Mesendoderm (in vitro differentiated cells): ENCODE results near the gene SLC7A8.

Experiments used
- DNase-seq: peaks from one replicate; pipeline ENCODE4 v3.0.0; 2013
- H2AK5ac ChIP-seq: 2 replicates; pipeline ENCODE4 v1.6.1; 2013; ENCODE audit warnings: low read length, inconsistent platforms
- H2BK120ac ChIP-seq: 2 replicates; pipeline ENCODE4 v1.6.1; 2013; ENCODE audit warnings: low read depth, mild to moderate bottlenecking, low read length, moderate library complexity, mixed read lengths
- H2BK15ac ChIP-seq: replicated peaks from 2 replicates; pipeline ENCODE4 v1.6.1; 2013; ENCODE audit warnings: low read depth, mild to moderate bottlenecking, moderate library complexity
- H2BK5ac ChIP-seq: 2 replicates; pipeline ENCODE4 v1.6.1; 2013; ENCODE audit warnings: low read length, inconsistent platforms
- H3K18ac ChIP-seq: 2 replicates; pipeline ENCODE4 v1.6.1; 2013; ENCODE audit warnings: mild to moderate bottlenecking, low read length, mixed read lengths
- H3K23ac ChIP-seq: one replicate; pipeline ENCODE4 v1.6.1; 2013; ENCODE audit warnings: low read length
- H3K27ac ChIP-seq: 2 replicates; pipeline ENCODE4 v1.5.1; 2013; ENCODE audit warnings: low read depth, mild to moderate bottlenecking, inconsistent platforms, low read length, moderate library complexity
- H3K27me3 ChIP-seq: 2 replicates; pipeline ENCODE4 v1.6.1; 2013; ENCODE audit warnings: low read length, control low read depth, mild to moderate bottlenecking, inconsistent platforms; ENCODE audit not compliant: insufficient read depth, poor library complexity
- H3K36me3 ChIP-seq: 2 replicates; pipeline ENCODE4 v1.6.1; 2013; ENCODE audit warnings: low read length, inconsistent platforms; ENCODE audit not compliant: control insufficient read depth, insufficient read depth
- H3K4ac ChIP-seq: one replicate; pipeline ENCODE4 v1.6.1; 2013; ENCODE audit warnings: low read depth, mild to moderate bottlenecking, low read length, moderate library complexity
- H3K4me1 ChIP-seq: 2 replicates; pipeline ENCODE4 v1.6.1; 2013; ENCODE audit warnings: low read depth, low read length, inconsistent platforms; ENCODE audit not compliant: control insufficient read depth
- H3K4me2 ChIP-seq: 2 replicates; pipeline ENCODE4 v1.6.1; 2013; ENCODE audit warnings: low read length
- H3K4me3 ChIP-seq: 2 replicates; pipeline ENCODE4 v1.5.1; 2013; ENCODE audit warnings: mild to moderate bottlenecking, low read length
- H3K56ac ChIP-seq: one replicate; pipeline ENCODE4 v1.6.1; 2013; ENCODE audit warnings: low read length
- H3K79me1 ChIP-seq: 2 replicates; pipeline ENCODE4 v1.6.1; 2013; ENCODE audit warnings: low read length, inconsistent platforms
- H3K79me2 ChIP-seq: 2 replicates; pipeline ENCODE4 v1.6.1; 2013; ENCODE audit warnings: mild to moderate bottlenecking, low read length; ENCODE audit not compliant: control insufficient read depth, insufficient read depth
- H3K9ac ChIP-seq: 2 replicates; pipeline ENCODE4 v1.6.1; 2013; ENCODE audit warnings: low read length, inconsistent platforms
- H4K5ac ChIP-seq: one replicate; pipeline ENCODE4 v1.6.1; 2013; ENCODE audit warnings: low read length
- H4K8ac ChIP-seq: one replicate; pipeline ENCODE4 v1.6.1; 2013; ENCODE audit warnings: low read depth, mild to moderate bottlenecking, control low read depth, low read length, moderate library complexity
- WGBS: extraction: QIAGEN DNeasy Blood & Tissue Kit; methylation state at CpG from one replicate; pipeline ENCODE4 v1.1.7; 2013; ENCODE audit warnings: low lambda C conversion rate, missing lambda C conversion rate; ENCODE audit not compliant: insufficient coverage; ENCODE audit errors: extremely low coverage; 5-methylcytosine and 5-hydroxymethylcytosine counted together

Gene SLC7A8

DNA sequence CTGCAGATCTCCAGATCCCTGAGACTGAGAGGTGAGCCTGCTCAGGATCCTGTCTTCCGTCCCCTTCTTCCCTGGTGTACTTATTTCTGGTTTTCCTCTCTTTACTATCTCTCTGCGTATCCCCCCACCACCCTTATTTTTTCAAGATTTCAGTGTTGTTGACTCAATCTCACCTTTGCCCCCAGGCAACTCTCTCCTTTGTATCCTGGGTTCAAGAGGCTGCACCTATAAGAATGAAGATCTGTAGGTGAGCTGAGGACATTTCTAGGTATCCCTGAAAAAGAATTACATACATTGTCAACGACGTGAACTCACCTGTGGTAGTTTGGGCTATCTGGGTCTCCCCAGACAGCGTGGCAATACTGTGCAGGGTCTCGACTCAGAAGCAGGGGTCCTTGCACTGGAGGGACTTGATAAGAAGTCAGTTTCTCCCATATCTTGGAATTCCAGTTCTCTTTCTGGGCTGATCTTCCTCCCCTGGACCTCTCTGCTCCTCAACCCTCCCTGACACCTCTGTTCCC is 79.3 kb downstream of the SLC7A8 start:
- Histone ChIP-seq H3K36me3 (no peaks in the 10 kb centered on the region), H4K5ac (no peak overlapping the region), H3K56ac (peak overlapping the region; percentile 3), H3K9ac (no peak overlapping the region), H3K27me3 (no peaks in the 10 kb centered on the region), H2BK120ac (no peak overlapping the region), H2BK5ac (no peak overlapping the region), H3K79me2 (no peaks in the 10 kb centered on the region), H2AK5ac (no peak overlapping the region), H3K18ac (no peak overlapping the region), H3K4me1 (peaks cover 6% of the 10 kb centered on the region), H3K4ac (no peak overlapping the region), H3K79me1 (peaks cover under 1% of the 10 kb centered on the region), H3K4me2 (no peak overlapping the region), H4K8ac (no peak overlapping the region), H2BK15ac (no peak overlapping the region), H3K23ac (no peak overlapping the region), H3K4me3 (no peak overlapping the region), H3K27ac (no peak overlapping the region)
- DNase-seq = no peak
- no CpG with 5 or more reads among the region's 6 CpGs for WGBS

DNA sequence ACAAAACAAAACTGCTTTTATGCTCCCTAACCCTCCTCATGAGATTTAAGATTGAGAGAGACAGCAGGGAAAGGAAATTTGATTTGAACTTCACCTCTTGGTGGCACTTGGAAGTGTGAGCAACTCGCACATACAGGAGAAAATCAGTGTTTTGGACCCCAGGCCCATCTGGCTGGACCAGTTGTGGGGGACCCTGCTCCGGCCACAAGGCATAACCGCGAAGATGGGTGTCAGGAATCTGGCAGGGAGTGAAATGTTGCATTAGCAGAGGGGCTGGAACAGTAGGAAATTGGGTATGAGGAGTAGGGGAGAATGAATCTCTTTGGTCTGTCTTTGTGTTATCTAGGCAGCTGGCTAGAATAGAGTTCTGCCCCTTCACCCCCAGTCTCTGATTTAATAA is 79.9 kb downstream of the SLC7A8 start:
- no peak overlapping the region for H2AK5ac ChIP-seq
- no peak overlapping the region for H3K27ac ChIP-seq
- H3K56ac ChIP-seq = no peak overlapping the region
- no peak overlapping the region for H3K23ac ChIP-seq
- no peaks in the 10 kb centered on the region for H3K36me3 ChIP-seq
- peaks cover 2% of the 10 kb centered on the region for H3K79me1 ChIP-seq
- H4K8ac ChIP-seq = no peak overlapping the region
- no CpG with 5 or more reads among the region's 4 CpGs for WGBS
- no peak overlapping the region for H4K5ac ChIP-seq
- no peaks in the 10 kb centered on the region for H3K27me3 ChIP-seq
- no peak overlapping the region for H3K4ac ChIP-seq
- no peak overlapping the region for H3K9ac ChIP-seq
- no peak overlapping the region for H2BK120ac ChIP-seq
- H3K4me1 ChIP-seq = peaks cover 6% of the 10 kb centered on the region
- no peak overlapping the region for H3K4me3 ChIP-seq
- H3K79me2 ChIP-seq = no peaks in the 10 kb centered on the region
- no peak overlapping the region for H3K4me2 ChIP-seq
- no peak overlapping the region for H3K18ac ChIP-seq
- no peak overlapping the region for H2BK5ac ChIP-seq
- no peak overlapping the region for H2BK15ac ChIP-seq
- no peak for DNase-seq

DNA sequence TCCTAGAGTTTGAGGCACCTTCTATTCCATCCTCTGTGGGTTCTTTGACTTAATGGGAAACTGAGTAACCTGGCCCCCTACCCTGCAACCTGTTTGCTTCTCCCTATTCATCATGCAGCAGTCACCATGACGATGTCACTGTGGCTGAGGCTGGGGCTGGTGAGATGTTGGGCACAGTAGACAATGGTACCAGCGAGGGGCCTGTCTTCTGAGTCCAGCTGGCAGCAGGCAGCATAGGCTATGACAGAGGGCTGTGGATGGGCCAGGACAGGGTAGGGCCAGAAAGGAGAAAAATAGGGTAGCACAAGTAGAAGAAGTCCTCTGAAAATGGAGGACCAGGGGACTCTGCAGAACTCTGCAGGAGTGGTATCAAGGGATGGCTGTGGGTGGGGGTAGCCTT is 80.7 kb downstream of the SLC7A8 start:
- no peak overlapping the region for H3K4ac ChIP-seq
- H3K18ac ChIP-seq = no peak overlapping the region
- H2AK5ac ChIP-seq = no peak overlapping the region
- H3K27ac ChIP-seq = no peak overlapping the region
- no CpG with 5 or more reads among the region's 2 CpGs for WGBS
- peaks cover 4% of the 10 kb centered on the region for H3K79me2 ChIP-seq
- no peak overlapping the region for H2BK5ac ChIP-seq
- no peak overlapping the region for H3K23ac ChIP-seq
- H3K4me2 ChIP-seq = no peak overlapping the region
- DNase-seq = no peak
- no peak overlapping the region for H3K56ac ChIP-seq
- H3K4me1 ChIP-seq = peaks cover 6% of the 10 kb centered on the region
- no peak overlapping the region for H3K9ac ChIP-seq
- H2BK120ac ChIP-seq = no peak overlapping the region
- H3K79me1 ChIP-seq = peaks cover 5% of the 10 kb centered on the region
- no peaks in the 10 kb centered on the region for H3K27me3 ChIP-seq
- no peak overlapping the region for H4K8ac ChIP-seq
- H3K36me3 ChIP-seq = peaks cover under 1% of the 10 kb centered on the region
- H3K4me3 ChIP-seq = no peak overlapping the region
- no peak overlapping the region for H2BK15ac ChIP-seq
- H4K5ac ChIP-seq = no peak overlapping the region

DNA sequence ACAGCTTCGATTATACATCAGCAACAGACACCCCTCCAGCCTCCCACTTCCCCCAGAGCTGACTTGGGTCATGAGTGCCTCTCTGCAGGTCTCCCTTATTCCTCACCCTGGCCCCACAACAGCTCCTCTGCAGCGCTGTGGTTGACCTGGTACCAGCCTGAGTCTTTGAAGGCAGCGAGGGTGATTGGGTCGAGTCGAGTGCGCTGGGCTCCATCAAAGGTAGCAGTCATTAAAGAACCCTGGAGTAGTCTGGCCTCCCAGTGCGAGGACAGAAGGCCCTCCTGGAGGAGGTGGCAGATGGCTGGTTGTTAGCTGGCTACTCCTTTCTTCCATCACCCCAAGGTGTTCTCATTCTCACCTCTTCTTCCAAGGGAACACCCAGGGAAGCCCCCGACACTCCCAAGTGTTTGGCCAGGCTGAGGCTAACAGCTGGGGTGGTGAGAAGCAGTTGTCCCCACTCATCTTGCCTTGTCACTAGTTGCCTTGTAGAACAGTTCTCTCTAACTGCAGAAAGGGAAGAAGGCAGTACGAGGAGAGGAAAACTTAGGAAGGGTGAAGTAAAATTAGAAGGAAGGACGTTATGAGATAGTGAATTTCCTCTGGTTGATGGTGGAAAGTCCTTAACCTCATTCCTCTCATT is 81.4 kb downstream of the SLC7A8 start:
- Histone ChIP-seq H4K8ac (no peak overlapping the region), H3K4me2 (no peak overlapping the region), H3K27ac (no peak overlapping the region), H4K5ac (no peak overlapping the region), H2BK5ac (no peak overlapping the region), H2BK15ac (no peak overlapping the region), H3K27me3 (no peaks in the 10 kb centered on the region), H3K36me3 (peaks cover 1% of the 10 kb centered on the region), H3K79me1 (peaks cover 9% of the 10 kb centered on the region), H2AK5ac (no peak overlapping the region), H3K4me3 (no peak overlapping the region), H3K9ac (no peak overlapping the region), H3K23ac (no peak overlapping the region), H3K18ac (no peak overlapping the region), H3K56ac (no peak overlapping the region), H3K79me2 (peaks cover 9% of the 10 kb centered on the region), H3K4me1 (peaks cover 6% of the 10 kb centered on the region), H2BK120ac (no peak overlapping the region), H3K4ac (no peak overlapping the region)
- no CpG with 5 or more reads among the region's 10 CpGs for WGBS
- no peak for DNase-seq

DNA sequence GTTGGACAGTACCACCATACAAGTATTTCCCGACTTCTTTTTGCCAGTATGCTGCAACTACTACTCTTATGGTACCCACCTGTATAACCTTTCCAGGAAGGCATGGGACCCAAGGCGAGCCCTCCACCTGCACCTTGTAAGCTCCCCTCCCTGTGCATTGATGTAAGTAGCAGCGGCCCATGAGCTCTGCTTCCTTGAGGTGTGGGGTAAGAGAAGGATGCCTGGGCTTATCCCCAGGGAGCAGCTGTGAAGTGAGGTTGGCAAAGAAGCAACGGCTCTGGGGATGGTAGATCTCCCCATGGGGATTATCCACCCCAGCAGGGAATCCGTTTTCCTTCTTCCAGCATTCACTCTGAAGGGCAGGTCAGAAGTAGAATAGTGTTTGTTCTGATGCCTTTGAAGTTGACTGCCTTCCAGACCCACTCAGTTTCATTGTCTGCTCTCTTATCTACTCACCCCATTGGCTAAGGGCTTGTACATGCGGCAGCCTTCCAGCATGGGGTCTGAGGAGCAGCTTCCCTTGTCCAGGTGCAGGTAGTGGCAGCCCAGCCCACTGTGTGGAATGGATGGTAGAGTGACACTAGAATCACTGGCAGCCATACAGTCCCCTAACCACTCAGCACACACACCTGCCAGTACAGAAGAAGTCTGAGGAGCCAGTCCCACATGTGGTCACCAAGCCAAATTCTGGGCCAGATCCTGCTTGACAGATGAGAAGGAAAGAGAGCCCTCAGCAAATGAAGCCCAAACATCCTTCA is 82.1 kb downstream of the SLC7A8 start:
- Histone ChIP-seq H3K18ac (no peak overlapping the region), H2BK5ac (no peak overlapping the region), H3K9ac (no peak overlapping the region), H3K23ac (no peak overlapping the region), H2BK120ac (no peak overlapping the region), H3K4ac (no peak overlapping the region), H2BK15ac (no peak overlapping the region), H4K8ac (no peak overlapping the region), H3K4me1 (peaks cover 2% of the 10 kb centered on the region), H3K4me3 (no peak overlapping the region), H3K79me1 (peaks cover 9% of the 10 kb centered on the region), H4K5ac (no peak overlapping the region), H3K27me3 (no peaks in the 10 kb centered on the region), H3K4me2 (no peak overlapping the region), H2AK5ac (no peak overlapping the region), H3K27ac (no peak overlapping the region), H3K79me2 (peaks cover 16% of the 10 kb centered on the region), H3K36me3 (peaks cover 1% of the 10 kb centered on the region), H3K56ac (no peak overlapping the region)
- no CpG with 5 or more reads among the region's 6 CpGs for WGBS
- peak; percentile 44 for DNase-seq
